OCI-M2 (cell line): Measurements from ENCODE around the gene FARP2.
"Not testable (repeated sequence)": the region's sequence is repeated elsewhere in the genome, so short reads cannot be mapped to it uniquely, and the experiment has no call there.

ENCODE experiments used
- DNase-seq: peaks from one replicate; lab custom pipeline; 2025; ENCODE audit not compliant: unreplicated experiment; lab: John Stamatoyannopoulos, UW

FARP2 gene

DNA sequence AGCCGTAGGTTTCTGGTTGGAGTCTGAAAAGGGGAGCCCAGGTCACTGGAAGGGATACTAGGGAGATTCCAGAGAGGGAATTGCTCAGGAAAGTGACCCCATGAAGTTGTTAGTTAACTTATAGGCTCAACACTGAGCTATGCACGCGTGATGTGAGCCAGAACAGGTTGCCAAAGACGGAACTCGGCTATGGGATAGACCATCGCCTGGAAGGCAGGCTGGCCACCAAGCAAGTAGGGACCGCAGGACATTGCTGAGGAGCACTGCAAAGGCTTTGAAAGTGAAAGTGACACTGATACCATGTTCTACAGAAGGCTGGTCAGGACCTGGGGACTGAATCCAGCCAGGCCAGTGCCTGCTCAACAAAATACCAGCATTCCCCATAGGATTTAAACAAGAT lies 7.3 kb downstream of the FARP2 start:
- no peak for DNase-seq

GRCh38 chr2:241364781-241365180 lies 8.7 kb downstream of the FARP2 start:
- no peak for DNase-seq

- no peak for DNase-seq
Measured at GRCh38 chr2:241366678-241367077, 10.6 kb downstream of the FARP2 start.

GRCh38 chr2:241368643-241369042 lies 12.6 kb downstream of the FARP2 start:
- no peak for DNase-seq

GRCh38 chr2:241372361-241372992 lies 16.4 kb downstream of the FARP2 start:
- DNase-seq, result no peak

- DNase-seq, result no peak
Measured at GRCh38 chr2:241373446-241373845, 17.4 kb downstream of the FARP2 start.

- not testable (repeated sequence) for DNase-seq
Measured at GRCh38 chr2:241373906-241374305, 17.8 kb downstream of the FARP2 start.

GRCh38 chr2:241375300-241375699 lies 19.2 kb downstream of the FARP2 start:
- DNase-seq, result no peak

DNA sequence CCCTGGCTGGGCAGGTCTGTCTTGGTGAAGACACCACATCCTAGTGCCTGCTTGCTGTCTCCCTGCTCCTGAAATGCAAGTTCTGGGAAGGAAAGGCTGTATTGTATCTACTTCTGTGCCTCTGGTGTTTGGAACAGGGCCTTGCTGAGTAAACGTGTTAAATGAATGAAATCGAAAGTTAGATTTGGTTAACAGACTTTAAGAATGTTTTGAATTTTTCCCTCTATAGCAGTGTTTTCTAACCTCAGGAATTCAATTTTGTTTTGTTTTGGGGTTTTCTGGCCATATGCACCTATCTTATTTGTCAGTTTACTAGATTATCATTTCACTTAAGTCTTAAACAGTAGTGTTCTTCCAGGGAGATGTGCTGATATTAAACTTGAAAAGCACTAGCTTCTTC lies 20.7 kb downstream of the FARP2 start:
- no peak for DNase-seq

DNA sequence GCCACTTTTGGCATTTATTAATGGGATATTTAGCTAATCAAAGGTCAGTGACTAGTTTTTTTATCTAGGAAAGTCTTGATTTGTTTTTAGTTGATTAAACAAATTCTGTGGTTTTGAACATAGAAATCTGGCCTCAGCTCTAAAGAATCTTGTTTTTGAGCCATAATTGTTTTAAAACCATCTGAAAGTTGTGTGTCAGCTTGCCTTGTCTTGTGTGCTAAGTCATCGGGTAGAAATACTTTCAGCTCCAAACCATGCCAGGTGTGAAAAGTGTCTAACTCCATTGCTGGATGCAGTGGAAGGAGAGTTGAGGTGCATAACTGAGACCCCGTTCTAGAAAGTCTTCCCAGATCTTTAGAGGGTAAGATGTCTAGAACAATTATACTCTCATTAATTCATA lies 22.7 kb downstream of the FARP2 start:
- DNase-seq, result no peak

- DNase-seq, result no peak
Measured at GRCh38 chr2:241379481-241380480, 23.7 kb downstream of the FARP2 start.

- no peak for DNase-seq
Measured at GRCh38 chr2:241381872-241382271, 25.8 kb downstream of the FARP2 start.

GRCh38 chr2:241385450-241385849 lies 29.4 kb downstream of the FARP2 start:
- DNase-seq, result not testable (repeated sequence)

DNA sequence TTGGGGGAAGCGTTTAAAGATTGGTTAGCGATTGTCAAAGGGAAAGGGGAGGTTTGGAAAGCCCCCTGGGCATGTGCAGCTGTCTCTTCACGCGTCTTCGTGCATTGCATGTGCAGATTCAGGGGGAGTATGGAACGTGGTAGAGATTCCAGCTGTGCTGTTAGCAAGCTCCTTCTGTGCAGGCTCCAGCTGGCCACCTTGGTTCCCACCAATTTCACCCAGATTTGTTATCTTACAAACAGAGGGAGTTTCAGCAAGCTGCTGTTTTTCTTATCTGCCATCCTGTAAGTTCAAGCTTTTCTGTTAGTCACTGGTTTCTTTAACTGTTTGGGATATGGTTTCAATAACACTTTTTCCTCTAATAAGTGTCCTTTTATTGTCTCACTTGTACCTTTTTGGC lies 30.4 kb downstream of the FARP2 start:
- DNase-seq, result no peak

DNA sequence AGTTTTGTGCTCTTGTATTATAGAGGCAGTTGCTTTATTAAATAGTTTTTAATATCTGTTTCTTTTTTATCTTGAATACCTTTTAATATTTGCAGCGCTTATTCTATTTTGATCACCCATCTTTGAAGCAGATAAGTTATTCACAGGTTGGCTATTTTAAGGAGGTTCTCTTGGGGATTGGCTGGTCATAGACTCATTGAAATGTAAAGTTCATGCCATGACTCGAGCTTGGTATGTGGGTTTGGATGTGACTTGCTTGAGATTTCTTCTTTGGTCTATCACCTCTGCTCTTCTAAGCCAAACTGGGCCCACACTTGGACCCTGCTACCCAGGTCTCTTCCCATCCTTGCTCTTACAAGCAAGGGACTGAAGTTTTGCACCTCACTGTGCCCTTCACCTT lies 33.6 kb downstream of the FARP2 start:
- DNase-seq, result no peak

- DNase-seq, result no peak
Measured at GRCh38 chr2:241390301-241391206, 34.5 kb downstream of the FARP2 start.

GRCh38 chr2:241391892-241392665 lies 36.0 kb downstream of the FARP2 start:
- DNase-seq, result no peak

GRCh38 chr2:241392753-241393152 lies 36.7 kb downstream of the FARP2 start:
- not testable (repeated sequence) for DNase-seq

DNA sequence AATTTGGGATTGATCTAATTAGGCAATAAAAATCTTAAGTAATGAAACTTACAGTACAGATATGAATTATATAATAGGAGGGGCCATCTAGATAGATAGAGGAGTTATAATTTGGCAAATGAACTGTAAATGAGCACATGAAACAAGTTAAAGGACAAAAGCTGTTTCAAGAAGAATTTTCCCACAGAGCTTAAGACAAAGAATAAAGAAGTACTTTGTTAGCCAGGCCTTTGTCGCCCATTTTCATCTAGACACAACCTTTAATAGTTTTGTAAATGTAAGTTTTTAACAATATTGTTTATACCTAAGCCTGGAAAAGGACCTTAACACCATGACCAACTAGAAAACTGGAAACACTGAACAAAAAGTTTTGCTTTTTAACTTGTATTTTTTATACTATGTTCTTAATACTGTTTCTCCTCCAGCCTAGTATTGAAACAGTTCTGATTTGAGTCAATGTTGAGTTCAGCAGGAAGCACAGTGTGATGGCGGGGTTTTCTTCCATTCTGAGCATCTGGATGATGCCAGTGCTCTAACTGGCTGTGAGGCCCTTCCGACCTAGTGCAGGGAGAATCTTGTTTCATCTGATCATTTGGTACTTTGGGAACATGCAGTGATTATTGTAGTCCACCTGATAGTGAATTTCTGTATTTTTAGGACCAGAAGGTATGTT lies 37.6 kb downstream of the FARP2 start:
- no peak for DNase-seq

DNA sequence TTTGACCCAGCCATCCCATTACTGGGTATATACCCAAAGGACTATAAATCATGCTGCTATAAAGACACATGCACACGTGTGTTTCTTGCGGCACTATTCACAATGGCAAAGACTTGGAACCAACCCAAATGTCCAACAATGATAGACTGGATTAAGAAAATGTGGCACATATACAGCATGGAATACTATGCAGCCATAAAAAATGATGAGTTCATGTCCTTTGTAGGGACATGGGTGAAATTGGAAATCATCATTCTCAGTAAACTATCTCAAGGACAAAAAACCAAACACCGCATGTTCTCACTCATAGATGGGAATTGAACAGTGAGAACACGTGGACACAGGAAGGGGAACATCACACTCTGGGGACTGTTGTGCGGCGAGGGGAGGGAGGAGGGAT lies 40.7 kb downstream of the FARP2 start:
- DNase-seq, result not testable (repeated sequence)
